ENCODE results near the gene DROSHA.
"Not testable (repeated sequence)": the region's sequence is repeated elsewhere in the genome, so short reads cannot be mapped to it uniquely, and the experiment has no call there.

The DROSHA gene

GRCh38 chr5:31531888-31532547 is at the start of gene DROSHA, which contains the start of gene C5orf22:
Gene DROSHA (minus strand): TSS chr5:31532093. CDS start chr5:31529059, 3,034 bp downstream.
Gene C5orf22 (plus strand): TSS chr5:31532301. CDS start chr5:31532393, 92 bp downstream.
- peak within 1 kb of the TSS; percentile 98 to 99 for H3K4me3 ChIP-seq (ENCODE audit: low read length in 2 of 2)
- no peaks in the 10 kb centered on the region for H3K9me3 ChIP-seq (ENCODE audit: control insufficient read depth in 2 of 2, low read length in 2 of 2)
- H3K36me3 ChIP-seq (ENCODE audit: control insufficient read depth in 2 of 2, insufficient read depth in 2 of 2, low read length in 2 of 2) = peaks cover 27 to 31% of the 10 kb centered on the region in 2 donors
- no peaks in the 10 kb centered on the region for H3K27me3 ChIP-seq (ENCODE audit: control insufficient read depth in 1 of 2, insufficient read depth in 2 of 2, low read length in 2 of 2)
- H3K4me1 ChIP-seq (ENCODE audit: control insufficient read depth, insufficient read depth, low read length) = peaks cover 24% of the 10 kb centered on the region
- H3K27ac ChIP-seq (ENCODE audit: low read length) = peak within 1 kb of the TSS; percentile 64
- H3K9ac ChIP-seq (ENCODE audit: low read length in 2 of 2) = peak within 1 kb of the TSS; percentile 93 to 95

- Histone ChIP-seq H3K27ac (ENCODE audit: low read length) (no peak overlapping the region), H3K4me1 (ENCODE audit: control insufficient read depth, insufficient read depth, low read length) (no peaks in the 10 kb centered on the region), H3K4me3 (ENCODE audit: low read length in 2 of 2) (no peak overlapping the region), H3K9me3 (ENCODE audit: control insufficient read depth in 2 of 2, low read length in 2 of 2) (no peaks in the 10 kb centered on the region), H3K9ac (ENCODE audit: low read length in 2 of 2) (no peak overlapping the region), H3K27me3 (ENCODE audit: control insufficient read depth in 1 of 2, insufficient read depth in 2 of 2, low read length in 2 of 2) (no peaks in the 10 kb centered on the region), H3K36me3 (ENCODE audit: control insufficient read depth in 2 of 2, insufficient read depth in 2 of 2, low read length in 2 of 2) (no peaks in the 10 kb centered on the region)
These were observed 47.7 kb upstream of the DROSHA start for GRCh38 chr5:31579558-31579957.

GRCh38 chr5:31577438-31577837 is 45.5 kb upstream of the DROSHA start:
- Histone ChIP-seq H3K4me3 (ENCODE audit: low read length in 2 of 2) (no peak overlapping the region), H3K9me3 (ENCODE audit: control insufficient read depth in 2 of 2, low read length in 2 of 2) (no peaks in the 10 kb centered on the region), H3K27ac (ENCODE audit: low read length) (no peak overlapping the region), H3K9ac (ENCODE audit: low read length in 2 of 2) (no peak overlapping the region), H3K36me3 (ENCODE audit: control insufficient read depth in 2 of 2, insufficient read depth in 2 of 2, low read length in 2 of 2) (no peaks in the 10 kb centered on the region), H3K4me1 (ENCODE audit: control insufficient read depth, insufficient read depth, low read length) (no peaks in the 10 kb centered on the region), H3K27me3 (ENCODE audit: control insufficient read depth in 1 of 2, insufficient read depth in 2 of 2, low read length in 2 of 2) (no peaks in the 10 kb centered on the region)

- Histone ChIP-seq H3K36me3 (ENCODE audit: control insufficient read depth in 2 of 2, insufficient read depth in 2 of 2, low read length in 2 of 2) (no peaks in the 10 kb centered on the region), H3K4me1 (ENCODE audit: control insufficient read depth, insufficient read depth, low read length) (no peaks in the 10 kb centered on the region), H3K4me3 (ENCODE audit: low read length in 2 of 2) (no peak overlapping the region), H3K9ac (ENCODE audit: low read length in 2 of 2) (no peak overlapping the region), H3K27me3 (ENCODE audit: control insufficient read depth in 1 of 2, insufficient read depth in 2 of 2, low read length in 2 of 2) (no peaks in the 10 kb centered on the region), H3K9me3 (ENCODE audit: control insufficient read depth in 2 of 2, low read length in 2 of 2) (no peaks in the 10 kb centered on the region), H3K27ac (ENCODE audit: low read length) (no peak overlapping the region)
These were observed 42.9 kb upstream of the DROSHA start for GRCh38 chr5:31574772-31575171.

- Histone ChIP-seq H3K4me3 (ENCODE audit: low read length in 2 of 2) (no peak overlapping the region), H3K36me3 (ENCODE audit: control insufficient read depth in 2 of 2, insufficient read depth in 2 of 2, low read length in 2 of 2) (no peaks in the 10 kb centered on the region), H3K27ac (ENCODE audit: low read length) (no peak overlapping the region), H3K9me3 (ENCODE audit: control insufficient read depth in 2 of 2, low read length in 2 of 2) (no peaks in the 10 kb centered on the region), H3K9ac (ENCODE audit: low read length in 2 of 2) (no peak overlapping the region), H3K27me3 (ENCODE audit: control insufficient read depth in 1 of 2, insufficient read depth in 2 of 2, low read length in 2 of 2) (no peaks in the 10 kb centered on the region), H3K4me1 (ENCODE audit: control insufficient read depth, insufficient read depth, low read length) (no peaks in the 10 kb centered on the region)
These were observed 41.7 kb upstream of the DROSHA start for GRCh38 chr5:31573494-31574142.

- Histone ChIP-seq H3K9ac (ENCODE audit: low read length in 2 of 2) (no peak overlapping the region), H3K9me3 (ENCODE audit: control insufficient read depth in 2 of 2, low read length in 2 of 2) (no peaks in the 10 kb centered on the region), H3K4me1 (ENCODE audit: control insufficient read depth, insufficient read depth, low read length) (no peaks in the 10 kb centered on the region), H3K27me3 (ENCODE audit: control insufficient read depth in 1 of 2, insufficient read depth in 2 of 2, low read length in 2 of 2) (no peaks in the 10 kb centered on the region), H3K4me3 (ENCODE audit: low read length in 2 of 2) (no peak overlapping the region), H3K27ac (ENCODE audit: low read length) (no peak overlapping the region), H3K36me3 (ENCODE audit: control insufficient read depth in 2 of 2, insufficient read depth in 2 of 2, low read length in 2 of 2) (no peaks in the 10 kb centered on the region)
These were observed 37.2 kb upstream of the DROSHA start for GRCh38 chr5:31569068-31569467.

- Histone ChIP-seq H3K27ac (ENCODE audit: low read length) (no peak overlapping the region), H3K9ac (ENCODE audit: low read length in 2 of 2) (no peak overlapping the region), H3K9me3 (ENCODE audit: control insufficient read depth in 2 of 2, low read length in 2 of 2) (no peaks in the 10 kb centered on the region), H3K4me1 (ENCODE audit: control insufficient read depth, insufficient read depth, low read length) (peaks cover 1% of the 10 kb centered on the region), H3K4me3 (ENCODE audit: low read length in 2 of 2) (no peak overlapping the region), H3K27me3 (ENCODE audit: control insufficient read depth in 1 of 2, insufficient read depth in 2 of 2, low read length in 2 of 2) (no peaks in the 10 kb centered on the region), H3K36me3 (ENCODE audit: control insufficient read depth in 2 of 2, insufficient read depth in 2 of 2, low read length in 2 of 2) (no peaks in the 10 kb centered on the region)
These were observed 36.5 kb upstream of the DROSHA start for GRCh38 chr5:31568302-31568835.

GRCh38 chr5:31566362-31566761 is 34.5 kb upstream of the DROSHA start:
- not testable (repeated sequence) for H3K9me3 ChIP-seq (ENCODE audit: control insufficient read depth in 2 of 2, low read length in 2 of 2); H3K27me3 ChIP-seq (ENCODE audit: control insufficient read depth in 1 of 2, insufficient read depth in 2 of 2, low read length in 2 of 2); H3K36me3 ChIP-seq (ENCODE audit: control insufficient read depth in 2 of 2, insufficient read depth in 2 of 2, low read length in 2 of 2); H3K4me1 ChIP-seq (ENCODE audit: control insufficient read depth, insufficient read depth, low read length); H3K27ac ChIP-seq (ENCODE audit: low read length); H3K4me3 ChIP-seq (ENCODE audit: low read length in 2 of 2); H3K9ac ChIP-seq (ENCODE audit: low read length in 2 of 2)

- H3K36me3 ChIP-seq (ENCODE audit: control insufficient read depth in 2 of 2, insufficient read depth in 2 of 2, low read length in 2 of 2) = no peaks in the 10 kb centered on the region
- H3K9ac ChIP-seq (ENCODE audit: low read length in 2 of 2) = no peak overlapping the region
- H3K9me3 ChIP-seq (ENCODE audit: control insufficient read depth in 2 of 2, low read length in 2 of 2) = no peaks in the 10 kb centered on the region
- H3K27me3 ChIP-seq (ENCODE audit: control insufficient read depth in 1 of 2, insufficient read depth in 2 of 2, low read length in 2 of 2) = no peaks in the 10 kb centered on the region
- H3K27ac ChIP-seq (ENCODE audit: low read length) = no peak overlapping the region
- no peak overlapping the region for H3K4me3 ChIP-seq (ENCODE audit: low read length in 2 of 2)
- H3K4me1 ChIP-seq (ENCODE audit: control insufficient read depth, insufficient read depth, low read length) = peaks cover 7% of the 10 kb centered on the region
These were observed 31.3 kb upstream of the DROSHA start for GRCh38 chr5:31563216-31563615.

GRCh38 chr5:31561946-31562345 is 30.1 kb upstream of the DROSHA start:
- Histone ChIP-seq H3K9ac (ENCODE audit: low read length in 2 of 2) (no peak overlapping the region), H3K27ac (ENCODE audit: low read length) (no peak overlapping the region), H3K9me3 (ENCODE audit: control insufficient read depth in 2 of 2, low read length in 2 of 2) (no peaks in the 10 kb centered on the region), H3K27me3 (ENCODE audit: control insufficient read depth in 1 of 2, insufficient read depth in 2 of 2, low read length in 2 of 2) (no peaks in the 10 kb centered on the region), H3K36me3 (ENCODE audit: control insufficient read depth in 2 of 2, insufficient read depth in 2 of 2, low read length in 2 of 2) (peaks cover 1 to 2% of the 10 kb centered on the region in 2 donors), H3K4me3 (ENCODE audit: low read length in 2 of 2) (no peak overlapping the region), H3K4me1 (ENCODE audit: control insufficient read depth, insufficient read depth, low read length) (peaks cover 7% of the 10 kb centered on the region)

- Histone ChIP-seq H3K9me3 (ENCODE audit: control insufficient read depth in 2 of 2, low read length in 2 of 2) (no peaks in the 10 kb centered on the region), H3K36me3 (ENCODE audit: control insufficient read depth in 2 of 2, insufficient read depth in 2 of 2, low read length in 2 of 2) (peaks cover 5 to 9% of the 10 kb centered on the region in 2 donors), H3K27ac (ENCODE audit: low read length) (no peak overlapping the region), H3K4me1 (ENCODE audit: control insufficient read depth, insufficient read depth, low read length) (peaks cover 7% of the 10 kb centered on the region), H3K4me3 (ENCODE audit: low read length in 2 of 2) (no peak overlapping the region), H3K9ac (ENCODE audit: low read length in 2 of 2) (no peak overlapping the region), H3K27me3 (ENCODE audit: control insufficient read depth in 1 of 2, insufficient read depth in 2 of 2, low read length in 2 of 2) (no peaks in the 10 kb centered on the region)
These were observed 28.0 kb upstream of the DROSHA start for GRCh38 chr5:31559942-31560341.

Data from stomach smooth muscle (tissue), 2 donors.